ENCODE measurements around the gene PAPSS2.

The PAPSS2 gene

DNA sequence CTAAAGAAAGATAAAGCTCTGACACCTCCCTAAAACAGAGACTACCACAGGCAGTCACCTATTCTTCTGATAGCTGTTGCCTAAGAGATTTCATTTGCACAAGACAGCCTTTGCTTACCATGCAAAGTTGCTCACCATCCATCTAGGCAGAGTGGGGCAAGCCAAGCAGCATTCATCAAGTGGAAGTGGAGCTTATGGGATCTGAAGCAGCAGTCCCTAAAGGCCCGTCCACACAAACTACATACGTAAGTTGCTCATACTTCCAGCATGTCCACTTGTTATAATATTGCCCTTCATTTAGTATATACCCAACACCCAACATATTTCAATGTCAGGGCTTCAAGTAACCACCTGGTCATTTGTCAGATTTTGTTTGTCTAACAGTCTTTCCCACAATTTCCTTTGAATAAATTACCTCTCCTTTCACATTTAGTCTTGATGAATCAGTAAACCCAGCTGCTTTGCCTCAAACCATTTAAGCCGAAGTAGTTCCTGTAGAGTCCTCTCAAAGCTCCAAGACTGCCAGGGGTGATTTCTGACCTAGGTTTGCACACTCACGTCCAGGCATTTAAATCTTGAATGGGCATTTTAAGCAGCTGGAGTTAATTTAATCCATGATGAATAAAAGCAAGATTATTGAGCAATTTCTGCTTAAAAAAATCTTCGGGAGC lies 90.5 kb downstream of the PAPSS2 start:
- no peak for DNase-seq (ENCODE audit: low read depth in 2 of 2)

DNA sequence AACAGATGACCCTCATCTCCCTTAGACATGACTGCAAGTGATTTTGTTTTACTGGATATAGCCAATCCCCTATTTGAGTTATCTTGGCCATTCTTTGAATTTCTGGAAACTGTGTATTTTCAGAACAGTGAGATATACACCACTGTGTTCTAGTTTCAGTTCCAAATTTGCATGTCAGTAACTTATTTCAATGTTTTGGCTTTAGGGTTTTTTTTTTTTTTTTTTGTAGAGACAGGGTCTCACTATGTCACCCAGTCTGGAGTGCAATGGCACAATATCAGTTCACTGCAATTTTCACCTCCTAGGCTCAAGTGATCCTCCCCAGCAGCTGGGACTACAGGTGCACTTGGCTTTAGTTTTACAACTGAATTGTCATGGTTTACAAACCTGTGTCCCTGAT lies 91.1 kb downstream of the PAPSS2 start:
- DNase-seq (ENCODE audit: low read depth in 2 of 2), result no peak

DNA sequence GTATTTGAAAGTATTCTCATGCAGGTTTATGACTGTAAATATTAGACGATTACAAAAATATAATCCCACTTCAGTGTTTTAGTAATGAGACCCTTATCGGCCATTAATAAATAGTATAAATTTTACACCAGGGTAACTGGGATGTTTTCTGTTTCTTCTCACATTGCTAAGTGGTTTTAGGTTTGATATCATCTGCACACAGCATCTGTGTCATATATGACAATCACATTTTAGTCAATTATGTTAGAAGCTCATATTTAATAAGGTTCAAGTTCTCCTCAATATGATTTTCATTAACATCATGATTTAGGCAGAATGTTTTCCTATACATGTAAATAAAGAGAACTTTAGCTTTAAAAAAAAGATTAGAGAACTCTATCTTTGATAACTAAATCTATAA lies 91.6 kb downstream of the PAPSS2 start:
- DNase-seq (ENCODE audit: low read depth in 2 of 2), result no peak

DNA sequence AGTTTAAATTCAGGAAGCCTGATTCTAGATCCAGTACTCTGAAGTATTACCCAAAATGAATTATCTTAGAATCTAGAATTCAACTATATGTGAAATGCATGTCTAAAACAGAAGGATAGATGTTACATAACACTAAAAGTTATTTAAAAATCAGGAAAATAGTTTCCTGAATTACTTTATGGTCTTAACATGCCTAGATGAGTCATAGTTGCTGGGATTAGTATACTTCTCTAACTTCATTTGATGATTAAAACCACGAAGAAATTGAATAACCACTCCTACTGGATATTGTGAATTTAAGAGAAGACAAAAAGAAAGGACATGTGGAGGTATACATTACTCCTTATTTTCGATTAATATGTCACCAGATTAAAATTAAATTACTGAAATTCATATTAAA lies 92.9 kb downstream of the PAPSS2 start:
- DNase-seq (ENCODE audit: low read depth in 2 of 2), result no peak

DNA sequence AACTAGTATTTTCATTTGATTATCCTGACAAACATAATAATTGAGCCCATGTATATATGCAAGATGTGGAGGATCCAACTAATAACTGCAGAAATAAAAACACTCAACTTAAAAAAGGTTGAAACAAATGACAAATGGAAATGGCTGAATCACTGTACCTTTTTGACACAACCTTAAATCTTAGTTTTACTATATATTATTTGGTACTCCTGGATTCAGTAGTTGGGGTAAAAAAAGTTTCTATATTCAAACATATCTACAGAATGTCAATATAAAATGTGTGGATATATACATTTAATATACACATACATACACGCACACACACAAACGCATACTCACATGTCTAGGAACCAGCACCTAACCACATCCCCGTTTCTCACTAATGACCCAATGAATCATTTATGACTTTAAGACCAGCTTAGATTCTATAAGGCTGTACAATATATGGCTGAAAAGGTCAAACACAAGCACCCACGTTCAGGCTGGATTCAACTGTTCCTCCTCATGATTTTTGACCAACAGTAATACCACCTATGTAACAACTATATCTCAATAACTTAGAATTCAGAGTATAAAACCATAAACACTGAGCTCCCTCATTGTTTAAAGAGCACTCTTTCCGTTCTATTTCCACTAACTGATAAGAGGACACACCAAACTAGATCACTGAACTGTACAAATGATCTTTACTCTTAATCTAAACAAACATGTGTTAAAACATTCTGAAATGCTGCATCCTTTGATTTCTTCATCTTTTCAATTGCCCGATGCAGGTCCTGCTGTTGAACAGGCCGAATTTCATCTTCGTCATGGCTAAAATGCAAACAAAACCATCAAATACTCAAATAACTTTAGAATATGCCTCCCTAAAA lies 94.6 kb downstream of the PAPSS2 start:
- DNase-seq (ENCODE audit: low read depth in 2 of 2), result no peak

DNA sequence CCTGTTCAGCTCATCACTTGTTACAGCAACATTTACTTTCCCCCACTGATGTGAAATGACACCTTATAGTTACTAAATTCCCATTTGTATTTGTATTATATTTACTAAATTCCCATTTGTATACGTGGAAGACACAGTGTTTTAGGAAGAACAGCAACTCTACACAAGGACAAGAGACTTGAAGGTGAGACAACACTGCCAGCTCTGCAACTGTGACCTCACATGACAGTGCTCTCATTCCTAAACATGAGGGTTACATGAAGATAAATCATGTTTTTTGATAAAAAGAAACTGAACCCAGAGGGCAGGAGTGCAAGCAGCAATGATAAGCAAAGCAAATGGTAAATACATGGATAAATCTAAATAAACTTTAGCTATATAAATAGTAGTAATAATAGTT lies 98.0 kb downstream of the PAPSS2 start:
- no peak for DNase-seq (ENCODE audit: low read depth in 2 of 2)

DNA sequence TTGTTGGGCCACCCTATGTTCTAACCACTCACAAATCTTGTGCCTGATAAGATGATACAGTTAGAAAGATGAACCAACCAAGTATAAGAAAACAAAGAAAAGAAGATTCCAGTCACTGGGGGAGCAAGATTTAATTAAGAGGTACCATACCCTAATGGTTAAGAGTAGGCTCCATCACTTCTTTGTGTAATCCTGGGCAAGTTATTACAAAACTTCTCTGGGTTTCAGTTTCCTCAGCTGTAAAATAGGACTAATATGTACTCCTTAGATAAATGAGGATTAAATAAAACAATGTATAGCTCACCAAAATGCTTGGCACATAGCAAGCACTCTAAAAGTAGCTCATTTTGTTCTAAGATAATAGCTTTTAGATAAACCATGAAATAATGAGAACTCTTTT lies 99.9 kb downstream of the PAPSS2 start:
- DNase-seq (ENCODE audit: low read depth in 2 of 2), result no peak

DNA sequence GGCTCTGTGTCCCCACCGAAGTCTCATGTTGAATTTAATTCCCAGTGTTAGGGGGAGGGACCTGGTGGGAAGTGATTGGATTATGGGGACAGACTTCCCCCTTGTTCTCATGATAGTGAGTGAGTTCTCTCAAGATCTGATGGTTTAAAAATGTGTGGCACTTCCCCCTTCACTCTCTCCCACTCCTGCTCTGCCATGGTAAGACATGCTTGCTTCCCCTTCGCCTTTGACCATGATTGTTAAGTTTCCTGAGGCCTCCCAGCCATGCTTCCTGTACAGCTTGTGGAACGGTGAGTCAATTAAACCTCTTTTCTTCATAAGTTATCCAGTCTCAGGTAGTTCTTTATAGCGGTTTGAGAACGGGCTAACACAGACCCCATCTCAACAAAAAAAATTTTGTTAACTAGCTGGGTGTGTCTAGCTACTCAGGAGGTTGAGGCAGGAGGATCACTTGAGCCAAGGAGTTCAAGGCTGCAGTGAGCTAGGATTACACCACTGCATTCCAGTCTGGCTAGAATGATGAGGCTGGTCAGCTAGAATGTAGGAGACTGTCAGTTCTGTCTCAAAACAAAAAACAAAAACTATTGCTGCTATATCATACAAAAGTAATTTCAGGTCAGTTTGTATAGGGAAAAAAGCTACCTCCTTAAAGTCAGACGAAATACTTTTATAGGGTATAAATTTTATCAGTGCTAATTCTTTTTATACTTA lies 100.7 kb downstream of the PAPSS2 start:
- DNase-seq (ENCODE audit: low read depth in 2 of 2), result no peak

DNA sequence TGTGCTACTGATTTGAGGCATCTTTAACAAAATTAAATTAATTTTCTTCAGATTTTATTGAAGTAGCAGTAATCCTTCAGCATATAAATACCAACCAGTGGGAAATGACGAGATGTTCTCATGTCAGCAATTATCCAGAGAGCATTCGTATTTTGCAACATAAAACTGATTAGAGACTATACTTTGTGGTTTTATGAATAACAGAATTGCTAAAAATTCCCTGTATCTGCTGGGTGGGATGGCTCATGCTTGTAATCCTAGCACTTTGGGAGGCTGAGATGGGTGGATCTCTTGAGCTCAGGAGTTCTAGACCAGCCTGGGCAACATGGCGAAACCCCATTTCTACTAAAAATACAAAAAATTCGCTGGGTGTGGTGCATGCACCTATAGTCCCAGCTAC lies 101.5 kb downstream of the PAPSS2 start:
- DNase-seq (ENCODE audit: low read depth in 2 of 2), result no peak

DNA sequence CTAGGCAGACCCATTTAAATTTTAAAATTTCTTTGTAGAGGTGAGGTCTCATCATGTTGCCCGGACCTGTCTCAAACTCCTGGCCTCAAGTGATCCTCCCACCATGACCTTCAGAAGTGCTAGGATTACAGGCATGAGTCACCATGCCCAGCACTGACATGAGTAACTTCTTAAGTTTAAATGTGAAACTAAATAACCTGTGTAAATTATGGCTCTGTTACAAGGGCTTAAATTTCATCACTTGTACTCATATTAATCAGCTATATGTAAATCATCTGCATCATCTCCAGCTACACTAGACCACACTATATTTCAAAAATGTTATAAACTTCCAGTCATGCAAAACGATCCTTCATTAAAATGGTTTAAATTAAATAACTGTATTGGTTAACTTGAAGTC lies 102.2 kb downstream of the PAPSS2 start:
- DNase-seq (ENCODE audit: low read depth in 2 of 2), result peak; percentile 39 to 40

DNA sequence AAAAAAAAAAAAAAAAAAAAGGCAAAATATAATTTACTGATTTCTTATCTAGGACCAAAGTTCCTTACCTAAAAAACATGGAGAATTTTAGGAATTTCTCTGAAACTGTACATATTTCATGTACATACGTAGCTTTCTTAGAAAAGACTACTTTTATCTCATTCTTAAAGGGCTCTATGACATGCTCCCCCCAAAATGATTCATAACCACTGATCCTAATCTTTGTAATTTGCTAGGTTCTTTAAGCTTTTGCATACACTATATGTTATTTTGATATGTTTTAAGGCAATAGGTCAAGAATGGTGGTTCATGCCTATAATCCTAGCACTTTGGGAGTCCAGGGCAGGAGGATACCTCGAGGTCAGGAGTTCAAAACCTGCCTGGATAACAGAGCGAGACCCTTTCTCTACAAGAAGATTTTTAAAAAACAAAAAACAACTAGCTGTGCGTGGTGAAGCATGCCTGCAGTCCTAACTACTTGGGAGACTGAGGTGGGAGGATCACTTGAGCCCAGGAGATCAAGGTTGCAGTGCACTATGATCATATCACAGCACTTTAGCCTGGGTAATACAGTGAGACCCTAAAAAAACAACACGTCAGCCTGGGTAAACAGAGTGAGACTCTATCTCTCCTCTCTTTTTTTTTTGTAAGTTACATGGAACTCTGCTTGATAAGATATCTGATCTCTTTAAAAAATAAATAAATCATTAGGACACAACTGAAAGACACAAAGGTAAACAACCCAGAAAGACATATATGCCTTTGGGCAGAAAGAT lies 103.6 kb downstream of the PAPSS2 start:
- no peak for DNase-seq (ENCODE audit: low read depth in 2 of 2)

DNA sequence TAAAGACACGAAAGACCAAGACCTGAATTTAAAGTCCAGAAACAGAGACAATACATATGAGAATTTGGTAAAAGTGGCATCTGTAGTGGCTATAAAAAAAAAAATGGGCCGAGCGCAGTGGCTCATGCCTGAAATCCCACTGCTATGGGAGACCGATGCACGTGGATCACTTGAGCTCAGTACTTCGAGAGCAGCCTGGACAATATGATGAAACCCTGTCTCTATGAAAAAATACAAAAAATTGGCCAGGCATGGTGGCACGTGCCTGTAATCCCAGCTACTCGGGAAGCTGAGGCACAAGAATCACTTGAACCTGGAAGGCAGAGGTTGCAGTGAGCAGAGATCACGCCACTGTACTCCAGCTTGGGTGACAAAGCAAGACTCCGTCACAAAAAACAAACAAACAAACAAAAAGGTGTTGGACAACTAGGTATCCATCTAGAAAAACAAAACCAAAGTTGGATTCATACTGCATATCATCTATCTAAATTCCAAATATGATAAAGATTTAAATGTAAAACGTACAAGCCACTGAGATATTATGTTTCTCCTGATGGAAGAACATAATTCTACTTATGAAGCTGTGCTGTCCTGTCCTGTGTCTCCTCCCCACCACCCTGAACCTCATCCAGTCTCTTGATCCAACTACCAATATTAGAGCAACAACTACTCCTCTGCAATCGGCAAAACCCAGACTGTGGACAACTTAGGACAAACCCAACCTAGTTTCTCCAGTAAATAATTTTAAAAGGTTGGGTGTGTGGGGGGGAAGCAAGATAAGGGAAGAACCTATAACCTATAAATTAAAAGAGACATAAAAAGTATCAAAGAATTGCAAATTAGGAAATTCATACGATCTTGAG lies 104.6 kb downstream of the PAPSS2 start:
- DNase-seq (ENCODE audit: low read depth in 2 of 2), result no peak

DNA sequence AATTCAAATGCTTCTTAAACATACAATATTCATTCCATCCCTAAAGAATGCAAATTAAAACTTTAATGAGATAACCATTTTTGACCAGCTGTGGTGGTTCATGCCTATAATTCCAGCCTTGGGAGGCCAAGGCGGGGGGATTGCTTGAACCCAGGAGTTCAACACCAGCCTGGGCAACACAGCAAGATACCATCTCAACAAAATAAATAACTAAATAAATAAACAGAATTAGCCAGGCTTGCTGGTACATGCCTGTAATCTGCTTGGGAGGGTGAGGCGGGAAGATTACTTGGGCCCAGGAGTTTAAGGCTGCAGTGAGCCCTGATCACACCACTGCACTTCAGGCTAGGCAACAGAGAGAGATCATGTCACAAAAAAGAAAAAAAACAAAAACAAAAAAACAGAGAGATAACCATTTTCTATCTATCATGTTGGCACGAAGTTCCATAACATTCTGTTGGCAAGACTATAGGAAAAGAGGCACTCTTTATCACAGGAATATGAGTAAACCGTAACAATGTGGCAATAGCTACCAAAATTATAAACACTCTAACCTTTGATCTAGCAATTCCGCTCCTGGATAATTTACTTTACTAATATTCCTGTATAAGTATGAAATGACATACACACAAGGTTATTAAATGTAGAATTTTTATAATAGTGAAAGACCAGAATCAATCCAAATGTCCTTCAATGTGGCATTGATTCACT lies 106.1 kb downstream of the PAPSS2 start:
- no peak for DNase-seq (ENCODE audit: low read depth in 2 of 2)

DNA sequence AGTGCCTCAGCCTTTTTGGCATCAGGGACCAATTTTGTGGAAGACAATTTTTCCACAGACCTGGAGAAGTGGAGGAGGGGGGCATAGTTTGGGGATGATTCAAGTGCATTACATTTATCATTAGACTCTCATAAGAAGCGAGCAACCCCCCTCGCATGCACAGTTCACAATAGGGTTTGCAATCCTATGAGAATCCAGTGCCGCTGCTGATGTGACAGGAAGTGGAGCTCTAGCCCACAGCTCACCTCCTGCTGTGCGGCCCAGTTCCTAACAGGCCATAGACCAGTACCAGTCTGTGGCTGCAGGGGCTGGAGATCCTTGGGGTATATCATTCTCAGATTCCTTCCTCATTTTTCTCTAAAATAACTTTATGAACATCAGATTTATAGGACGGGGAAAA lies 107.6 kb downstream of the PAPSS2 start:
- no peak for DNase-seq (ENCODE audit: low read depth in 2 of 2)

DNA sequence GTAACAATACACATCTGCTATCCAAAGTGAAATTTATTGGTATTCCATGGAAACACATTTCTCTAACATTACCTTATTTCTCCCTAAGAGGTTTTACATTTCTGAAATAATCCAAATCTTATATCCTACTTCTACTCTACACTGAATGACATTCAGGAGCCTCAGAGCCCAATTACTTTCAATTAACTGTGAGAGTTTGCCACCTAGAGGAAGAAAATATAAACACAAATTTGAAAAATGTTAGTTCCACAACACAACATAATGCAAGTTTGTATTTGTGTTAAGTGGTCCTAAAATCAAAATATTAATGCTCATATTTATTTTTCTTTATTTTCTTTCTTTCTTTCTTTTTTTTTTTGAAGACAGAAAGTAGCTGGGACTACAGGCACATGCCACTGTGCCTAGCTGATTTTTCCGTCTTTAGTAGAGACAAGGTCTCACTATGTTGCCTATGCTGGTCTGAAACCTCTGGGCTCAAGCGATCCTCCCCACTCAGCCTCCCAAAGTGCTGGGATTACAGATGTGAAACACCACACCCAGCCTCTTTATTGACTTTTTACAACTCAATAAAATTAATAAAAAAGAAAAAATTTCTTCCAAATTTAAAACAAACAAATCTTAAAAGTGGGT lies 112.3 kb downstream of the PAPSS2 start:
- DNase-seq (ENCODE audit: low read depth in 2 of 2), result no peak

DNA sequence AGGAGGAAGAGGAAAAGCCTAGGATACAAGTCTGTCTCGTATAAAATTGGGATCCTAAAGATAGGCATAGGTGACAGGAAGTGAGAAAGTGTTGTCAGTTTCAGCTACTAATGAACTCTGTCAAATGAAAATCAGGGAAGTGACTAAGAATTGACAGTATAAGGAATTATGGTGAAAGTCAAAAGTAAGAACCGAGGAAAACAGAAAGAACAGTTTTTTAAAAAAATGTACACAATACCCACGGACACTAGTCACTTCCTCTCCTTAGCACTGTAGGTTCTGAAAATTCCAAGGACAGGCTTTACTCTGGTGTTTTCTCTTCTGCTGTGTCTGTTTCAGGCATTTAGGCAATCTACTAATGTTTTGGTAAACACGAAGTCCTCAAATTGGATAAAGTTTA lies 116.1 kb downstream of the PAPSS2 start:
- no peak for DNase-seq (ENCODE audit: low read depth in 2 of 2)

DNA sequence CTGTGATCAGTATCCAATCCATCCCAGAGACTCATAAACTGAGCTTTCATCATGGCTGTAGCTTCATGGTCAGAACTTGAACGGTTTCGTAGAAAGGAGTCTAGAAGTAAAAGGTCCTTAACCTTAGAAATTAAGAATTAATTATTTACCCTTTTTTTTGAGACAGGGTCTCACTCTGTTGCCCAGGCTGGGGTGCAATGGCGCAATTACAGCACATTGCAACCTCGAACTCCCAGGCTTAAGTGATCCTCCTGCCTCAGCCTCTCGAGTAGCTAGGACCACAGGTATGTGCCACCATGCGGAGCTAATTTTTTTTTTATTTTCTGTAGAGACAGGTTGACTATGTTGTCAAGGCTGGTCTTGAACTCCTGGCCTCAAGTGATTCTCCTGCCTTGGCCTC lies 116.7 kb downstream of the PAPSS2 start:
- DNase-seq (ENCODE audit: low read depth in 2 of 2), result no peak

DNA sequence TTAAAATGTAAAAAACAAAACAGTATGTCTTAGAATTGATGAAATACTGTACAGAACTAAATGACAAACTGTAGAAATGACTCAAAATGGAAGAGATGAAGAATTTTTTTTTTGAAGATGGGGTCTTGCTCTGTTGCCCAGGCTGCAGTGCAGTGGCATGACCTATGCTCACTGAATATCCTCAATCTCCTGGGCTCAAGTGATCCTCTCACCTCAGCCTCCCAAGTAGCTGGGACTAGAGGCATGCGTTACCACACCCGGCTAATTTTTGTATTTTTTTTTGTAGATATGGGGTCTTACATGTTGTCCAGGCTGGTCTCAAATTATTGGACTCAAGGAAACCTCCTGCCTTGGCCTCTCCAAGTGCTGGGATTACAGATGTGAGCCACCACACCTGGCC lies 121.9 kb downstream of the PAPSS2 start:
- DNase-seq (ENCODE audit: low read depth in 2 of 2), result no peak

DNA sequence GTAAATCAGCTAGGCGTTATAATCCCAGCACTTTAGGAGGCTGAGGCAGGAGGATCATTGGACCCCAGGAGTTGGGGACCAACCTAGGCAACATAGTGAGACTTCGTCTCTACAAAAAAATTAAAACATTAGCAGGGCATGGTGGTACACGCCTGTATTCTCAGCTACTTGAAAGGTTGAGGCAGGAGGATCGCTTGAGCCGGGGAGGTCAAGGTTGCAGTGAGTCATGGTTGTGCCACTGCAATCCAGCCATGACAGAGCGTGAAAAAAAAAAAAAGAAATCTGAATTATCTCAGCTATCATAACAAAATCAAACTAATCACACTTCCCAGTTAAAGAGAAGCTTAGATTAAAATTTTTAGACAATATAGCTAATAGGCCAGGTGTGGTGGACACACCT lies 123.0 kb downstream of the PAPSS2 start:
- DNase-seq (ENCODE audit: low read depth in 2 of 2), result no peak

DNA sequence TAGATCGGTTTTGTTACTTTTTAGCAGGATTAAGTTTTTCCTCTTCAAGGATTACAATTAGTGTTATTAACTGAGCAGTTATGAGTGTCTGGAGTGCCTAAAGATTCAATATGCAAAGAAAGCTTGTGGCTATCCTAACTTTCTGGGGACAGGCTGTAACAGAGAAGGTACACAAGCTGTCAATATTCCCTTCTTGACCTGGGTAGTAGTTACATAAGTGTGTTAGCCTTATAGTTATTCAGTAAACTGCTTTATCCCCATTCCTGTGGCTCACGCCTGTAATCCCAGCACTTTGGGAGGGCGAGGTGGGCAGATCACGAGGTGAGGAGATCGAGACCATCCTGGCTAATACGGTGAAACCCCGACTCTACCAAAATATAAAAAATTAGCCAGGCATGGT lies 126.7 kb downstream of the PAPSS2 start:
- DNase-seq (ENCODE audit: low read depth in 2 of 2), result no peak

Measured in stimulated activated CD8-positive, alpha-beta memory T cell treated with anti-CD3 and anti-CD28 coated beads, Interleukin-15, amount 100 ng/mL, for 48 hours (primary cell).